ENCODE data around the gene MAP3K3. TPM values are rescaled to one million over a fixed set of nuclear protein-coding genes. Genes with fewer than 3 reads are reported as not detected.

Gene MAP3K3
- total RNA-seq, 1 experiment from 2014 or later: 14.1 TPM

GRCh38 chr17:63578769-63579111 lies 43.5 kb upstream of the MAP3K3 start:
- no peak overlapping the region for H3K27ac ChIP-seq
- no TSS peak for BruUV-seq (replicated peaks)
- TF ChIP-seq CTCF (conservative IDR thresholded peaks at IDR 0.05): no peak
- H4K20me1 ChIP-seq (ENCODE audit: insufficient read depth): peaks cover 54% of the 10 kb centered on the region
- intact Hi-C loops (cut with micrococcal nuclease; ENCODE audit: unreplicated experiment): no loop called here
- no peaks in the 10 kb centered on the region for H3K4me1 ChIP-seq (replicated peaks; ENCODE audit: insufficient read depth)
- POLR2A ChIA-PET (ENCODE audit: unreplicated experiment): no interaction called here
- H3F3A ChIP-seq (ENCODE audit: insufficient read depth, low read depth): no peaks in the 10 kb centered on the region
- H3K79me2 ChIP-seq (ENCODE audit: low read depth): peaks cover 32% of the 10 kb centered on the region
- no peak overlapping the region for H2AFZ ChIP-seq
- H3K9me2 ChIP-seq (ENCODE audit: insufficient read depth): no peaks in the 10 kb centered on the region
- no peak for DNase-seq
- H3K4me3 ChIP-seq: no peak overlapping the region
- H3K4me2 ChIP-seq: no peak overlapping the region
- CTCF ChIA-PET: no interaction called here
- H3K36me3 ChIP-seq (ENCODE audit: low read depth): peaks cover 8% of the 10 kb centered on the region
- H3K27me3 ChIP-seq (ENCODE audit: insufficient read depth, low read depth): no peaks in the 10 kb centered on the region
- no peaks in the 10 kb centered on the region for H3K9me3 ChIP-seq (ENCODE audit: insufficient read depth, low read depth)

- no peaks in the 10 kb centered on the region for H3F3A ChIP-seq (ENCODE audit: insufficient read depth, low read depth)
- BruUV-seq (replicated peaks): no TSS peak
- POLR2A ChIA-PET (ENCODE audit: unreplicated experiment): no interaction called here
- peaks cover 23% of the 10 kb centered on the region; the same call in 1 of the 2 replicates for H3K79me2 ChIP-seq (ENCODE audit: low read depth)
- H3K9me3 ChIP-seq (ENCODE audit: insufficient read depth, low read depth): no peaks in the 10 kb centered on the region
- peaks cover 45% of the 10 kb centered on the region for H4K20me1 ChIP-seq (ENCODE audit: insufficient read depth)
- no peak for DNase-seq
- no peak overlapping the region for H2AFZ ChIP-seq
- H3K27me3 ChIP-seq (ENCODE audit: insufficient read depth, low read depth): no peaks in the 10 kb centered on the region
- intact Hi-C loops (cut with micrococcal nuclease; ENCODE audit: unreplicated experiment): no loop called here
- peaks cover 12% of the 10 kb centered on the region for H3K36me3 ChIP-seq (ENCODE audit: low read depth)
- CTCF ChIA-PET: no interaction called here
- H3K4me1 ChIP-seq (replicated peaks; ENCODE audit: insufficient read depth): no peaks in the 10 kb centered on the region
- no peak overlapping the region for H3K4me2 ChIP-seq
- no peak overlapping the region for H3K4me3 ChIP-seq
- no peak overlapping the region for H3K27ac ChIP-seq
- TF ChIP-seq CTCF (conservative IDR thresholded peaks at IDR 0.05): no peak
- no peaks in the 10 kb centered on the region for H3K9me2 ChIP-seq (ENCODE audit: insufficient read depth)
Measured at GRCh38 chr17:63579633-63580032, 42.6 kb upstream of the MAP3K3 start.

GRCh38 chr17:63587770-63588169 lies 34.4 kb upstream of the MAP3K3 start:
- no peaks in the 10 kb centered on the region for H3K9me3 ChIP-seq (ENCODE audit: insufficient read depth, low read depth)
- POLR2A ChIA-PET (ENCODE audit: unreplicated experiment): interaction anchor here (0.6 kb wide), 2 partner anchors 142 to 186 kb away, joined by 5 to 7 read pairs; partner anchors contain the start of gene CCDC47
- H3K79me2 ChIP-seq (ENCODE audit: low read depth): no peaks in the 10 kb centered on the region
- H3F3A ChIP-seq (ENCODE audit: insufficient read depth, low read depth): peaks cover 3% of the 10 kb centered on the region; the same call in 1 of the 2 replicates
- DNase-seq: no peak
- H3K27ac ChIP-seq: no peak overlapping the region
- CTCF ChIA-PET: no interaction called here
- no peaks in the 10 kb centered on the region; the same call in 1 of the 2 replicates for H4K20me1 ChIP-seq (ENCODE audit: insufficient read depth)
- intact Hi-C loops (cut with micrococcal nuclease; ENCODE audit: unreplicated experiment): no loop called here
- H3K4me3 ChIP-seq: no peak overlapping the region
- TF ChIP-seq EZH2 (IDR thresholded peaks at IDR 0.05; ENCODE audit: low read depth) (no peak), CTCF (conservative IDR thresholded peaks at IDR 0.05) (no peak)
- H2AFZ ChIP-seq: no peak overlapping the region
- BruUV-seq (replicated peaks): no TSS peak
- no peak overlapping the region for H3K4me2 ChIP-seq
- H3K9me2 ChIP-seq (ENCODE audit: insufficient read depth): no peaks in the 10 kb centered on the region
- H3K4me1 ChIP-seq (replicated peaks; ENCODE audit: insufficient read depth): no peaks in the 10 kb centered on the region
- H3K36me3 ChIP-seq (ENCODE audit: low read depth): peaks cover 19% of the 10 kb centered on the region; the same call in 1 of the 2 replicates
- H3K27me3 ChIP-seq (ENCODE audit: insufficient read depth, low read depth): no peaks in the 10 kb centered on the region
